H9 (cell line): ENCODE results near the gene POLD3. TPM values are rescaled to one million over a fixed set of nuclear protein-coding genes. Genes with fewer than 3 reads are reported as not detected.

ENCODE experiments used
- DNase-seq: peaks from one replicate; pipeline ENCODE4 v3.0.0-alpha.2; 2017
- H2AFZ ChIP-seq: one replicate; pipeline ENCODE4 v1.6.1; 2013; ENCODE audit warnings: mild to moderate bottlenecking, low read length, control low read depth, moderate library complexity
- H2AK5ac ChIP-seq: 2 replicates; pipeline ENCODE4 v1.6.1; 2013; ENCODE audit warnings: low read length, control low read depth, mixed read lengths; ENCODE audit not compliant: insufficient read length
- H2BK120ac ChIP-seq: one replicate; pipeline ENCODE4 v1.6.1; 2013; ENCODE audit warnings: low read depth, mild to moderate bottlenecking, low read length, control low read depth, inconsistent platforms; ENCODE audit not compliant: poor library complexity, severe bottlenecking
- H2BK12ac ChIP-seq: 2 replicates; pipeline ENCODE4 v1.6.1; 2013; ENCODE audit warnings: low read length, control low read depth, mixed read lengths, low read depth; ENCODE audit not compliant: insufficient read length
- H2BK15ac ChIP-seq: 2 replicates; pipeline ENCODE4 v1.6.1; 2013; ENCODE audit warnings: low read depth, low read length, control low read depth
- H2BK20ac ChIP-seq: one replicate; pipeline ENCODE4 v1.6.1; 2013; ENCODE audit warnings: low read depth, mild to moderate bottlenecking, low read length, control low read depth, inconsistent platforms; ENCODE audit not compliant: poor library complexity, severe bottlenecking
- H2BK5ac ChIP-seq: 2 replicates; pipeline ENCODE4 v1.6.1; 2013; ENCODE audit warnings: low read length, control low read depth, mixed read lengths; ENCODE audit not compliant: insufficient read length
- H3K14ac ChIP-seq: 2 replicates; pipeline ENCODE4 v1.6.1; 2013; ENCODE audit warnings: low read length, control low read depth; ENCODE audit not compliant: insufficient read depth
- H3K18ac ChIP-seq: 2 replicates; pipeline ENCODE4 v1.6.1; 2013; ENCODE audit warnings: low read depth, mild to moderate bottlenecking, mixed read lengths, low read length, control low read depth; ENCODE audit not compliant: insufficient read length
- H3K23ac ChIP-seq: 2 replicates; pipeline ENCODE4 v1.6.1; 2013; ENCODE audit warnings: low read length, control low read depth, mixed read lengths, low read depth; ENCODE audit not compliant: insufficient read length
- H3K23me2 ChIP-seq: 2 replicates; pipeline ENCODE4 v1.6.1; 2013; ENCODE audit warnings: low read depth, mild to moderate bottlenecking, mixed read lengths, low read length, control low read depth; ENCODE audit not compliant: insufficient read length, poor library complexity, severe bottlenecking
- H3K27ac ChIP-seq: 2 replicates; pipeline ENCODE4 v1.5.1; 2013; ENCODE audit warnings: low read length, control low read depth, mixed read lengths, low read depth; ENCODE audit not compliant: insufficient read length
- H3K27me3 ChIP-seq: 2 replicates; pipeline ENCODE4 v1.6.1; 2013; ENCODE audit warnings: low read length, control low read depth, inconsistent platforms; ENCODE audit not compliant: insufficient read depth
- H3K4ac ChIP-seq: 2 replicates; pipeline ENCODE4 v1.6.1; 2013; ENCODE audit warnings: low read depth, mild to moderate bottlenecking, control low read depth, inconsistent platforms, low read length, moderate library complexity
- H3K4me1 ChIP-seq: 2 replicates; pipeline ENCODE4 v1.6.1; 2013; ENCODE audit warnings: low read length, control low read depth, inconsistent platforms; ENCODE audit not compliant: insufficient read depth
- H3K4me2 ChIP-seq: 2 replicates; pipeline ENCODE4 v1.6.1; 2013; ENCODE audit warnings: low read length, control low read depth, mixed read lengths; ENCODE audit not compliant: insufficient read length, insufficient read depth
- H3K56ac ChIP-seq: 2 replicates; pipeline ENCODE4 v1.6.1; 2013; ENCODE audit warnings: low read depth, mild to moderate bottlenecking, mixed read lengths, low read length, control low read depth; ENCODE audit not compliant: insufficient read length
- H3K79me1 ChIP-seq: 2 replicates; pipeline ENCODE4 v1.6.1; 2013; ENCODE audit warnings: low read depth, mild to moderate bottlenecking, moderate library complexity, low read length, control low read depth, inconsistent platforms; ENCODE audit not compliant: insufficient read depth, poor library complexity, severe bottlenecking
- H3K79me2 ChIP-seq: 2 replicates; pipeline ENCODE4 v1.6.1; 2013; ENCODE audit warnings: low read length, control low read depth, inconsistent platforms; ENCODE audit not compliant: insufficient read depth
- H3K9ac ChIP-seq: 2 replicates; pipeline ENCODE4 v1.6.1; 2013; ENCODE audit warnings: low read length, control low read depth, mixed read lengths; ENCODE audit not compliant: insufficient read length; ENCODE audit errors: extremely low read depth
- H3K9me3 ChIP-seq: one replicate; pipeline ENCODE4 v1.6.1; 2013; ENCODE audit warnings: low read depth, low read length, inconsistent platforms; ENCODE audit not compliant: control insufficient read depth
- H3T11ph ChIP-seq: one replicate; pipeline ENCODE4 v1.6.1; 2013; ENCODE audit warnings: mild to moderate bottlenecking, low read length, control low read depth, inconsistent platforms
- H4K20me1 ChIP-seq: one replicate; pipeline ENCODE4 v1.6.1; 2013; ENCODE audit not compliant: control insufficient read depth, insufficient read length, insufficient read depth
- H4K5ac ChIP-seq: 2 replicates; pipeline ENCODE4 v1.6.1; 2013; ENCODE audit warnings: low read depth, mild to moderate bottlenecking, mixed read lengths, low read length, control low read depth; ENCODE audit not compliant: insufficient read length
- H4K8ac ChIP-seq: replicated peaks from 2 replicates; pipeline ENCODE4 v1.6.1; 2013; ENCODE audit warnings: low read length, control low read depth, mixed read lengths, low read depth; ENCODE audit not compliant: insufficient read length
- H4K91ac ChIP-seq: 2 replicates; pipeline ENCODE4 v1.6.1; 2013; ENCODE audit warnings: low read depth, mild to moderate bottlenecking, moderate library complexity, mixed read lengths, low read length, control low read depth; ENCODE audit not compliant: insufficient read length
- H3K27ac Mint-ChIP-seq, 3 experiments: 2 replicates in 2 of 3; 3 replicates in 1 of 3; pipeline ENCODE4 v1.8.0; 2020 to 2021; ENCODE audit warnings: mixed read lengths in 3 of 3, mild to moderate bottlenecking in 1 of 3, moderate library complexity in 1 of 3
- H3K27me3 Mint-ChIP-seq: 2 replicates; pipeline ENCODE4 v1.8.0; 2021; ENCODE audit warnings: low read depth, mild to moderate bottlenecking, moderate library complexity, mixed read lengths
- H3K36me3 Mint-ChIP-seq, 3 experiments: 2 replicates in 2 of 3; 3 replicates in 1 of 3; pipeline ENCODE4 v1.8.0; 2020 to 2021; ENCODE audit warnings: low read depth in 3 of 3, mixed read lengths in 3 of 3; ENCODE audit not compliant: insufficient read depth in 1 of 3
- H3K4me1 Mint-ChIP-seq, 2 experiments: 2 replicates each; pipeline ENCODE4 v1.8.0; 2020; ENCODE audit warnings: mixed read lengths in 2 of 2
- H3K4me3 Mint-ChIP-seq, 2 experiments: 2 replicates in 1 of 2; 3 replicates in 1 of 2; pipeline ENCODE4 v1.8.0; 2020 to 2021; ENCODE audit warnings: mild to moderate bottlenecking in 2 of 2, mixed read lengths in 2 of 2, moderate library complexity in 1 of 2
- H3K9me3 Mint-ChIP-seq, 2 experiments: 2 replicates in 1 of 2; 3 replicates in 1 of 2; pipeline ENCODE4 v1.8.0; 2020; ENCODE audit warnings: mild to moderate bottlenecking in 2 of 2, mixed read lengths in 2 of 2, moderate library complexity in 1 of 2
- CTCF ChIP-seq: fragments of 200-600 bp; sonication (generic); conservative IDR thresholded peaks from 3 replicates; pipeline ENCODE4 v1.8.0; 2021; ENCODE audit warnings: antibody characterized with exemption, mild to moderate bottlenecking
- WGBS: extraction: QIAGEN DNeasy Blood & Tissue Kit; methylation state at CpG from one replicate; pipeline ENCODE4 v1.1.7; 2013; ENCODE audit warnings: missing lambda C conversion rate, low lambda C conversion rate, mixed read lengths; ENCODE audit not compliant: insufficient read length; ENCODE audit errors: extremely low coverage; 5-methylcytosine and 5-hydroxymethylcytosine counted together
- total RNA-seq: library from RNA; stranded (reverse); gene quantifications from 2 replicates; pipeline ENCODE4 v1.2.1, GENCODE V29; 2021

POLD3 gene
- total RNA-seq, 1 experiment from 2014 or later: 34.1 TPM

DNA sequence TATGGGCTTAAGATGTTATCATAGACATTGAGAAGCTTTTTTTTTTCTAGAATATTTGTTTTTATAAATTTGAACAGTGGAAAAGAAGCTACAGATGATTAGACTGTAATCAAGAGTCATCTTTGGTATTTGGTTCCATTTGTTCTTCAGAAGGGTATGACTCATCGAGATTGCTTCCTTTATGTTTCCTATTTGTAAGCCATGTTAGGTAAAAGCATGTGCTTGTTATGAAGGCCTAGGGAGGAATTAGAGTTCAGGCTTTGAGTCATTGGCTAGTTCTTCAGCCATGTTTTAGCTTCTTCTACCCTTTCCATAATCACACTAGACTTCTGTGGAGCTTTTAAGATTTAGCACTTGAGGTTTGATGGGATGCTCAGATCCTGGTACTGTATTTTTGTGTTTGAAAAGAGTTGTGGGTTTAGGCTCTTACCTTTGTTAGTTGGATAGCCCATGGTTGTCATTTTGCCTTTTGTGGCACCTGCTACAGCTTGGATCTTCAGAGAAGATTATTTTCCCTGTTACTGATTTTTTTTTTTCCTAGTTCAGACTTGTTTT, 44.3 kb downstream of the POLD3 start:
- H3K9ac ChIP-seq: no peak overlapping the region
- H3K14ac ChIP-seq: no peak overlapping the region
- H2AFZ ChIP-seq: no peak overlapping the region

More for the DNA sequence above, 44.3 kb downstream of the POLD3 start:
- Histone ChIP-seq H2BK15ac (no peak overlapping the region), H2BK12ac (no peak overlapping the region), H3K4ac (no peak overlapping the region), H3K9me3 (no peaks in the 10 kb centered on the region), H4K91ac (no peak overlapping the region), H3K27me3 (no peaks in the 10 kb centered on the region), H3K4me2 (no peak overlapping the region), H3K56ac (no peak overlapping the region), H3K18ac (no peak overlapping the region), H3K27ac (no peak overlapping the region), H4K8ac (no peak overlapping the region), H3K23ac (no peak overlapping the region), H3K4me1 (no peaks in the 10 kb centered on the region), H4K20me1 (no peaks in the 10 kb centered on the region), H2BK20ac (no peak overlapping the region), H3K79me2 (no peaks in the 10 kb centered on the region), H3K23me2 (no peaks in the 10 kb centered on the region), H4K5ac (no peak overlapping the region), H3K79me1 (no peaks in the 10 kb centered on the region), H3T11ph (no peak overlapping the region), H2BK120ac (no peak overlapping the region), H2BK5ac (no peak overlapping the region), H2AK5ac (no peak overlapping the region)
- no peak overlapping the region for H3K27ac Mint-ChIP-seq
- no peak for DNase-seq
- no peak for TF ChIP-seq CTCF
- no peaks in the 10 kb centered on the region for H3K9me3 Mint-ChIP-seq
- no peaks in the 10 kb centered on the region for H3K27me3 Mint-ChIP-seq
- H3K4me3 Mint-ChIP-seq: no peak overlapping the region
- no peaks in the 10 kb centered on the region for H3K4me1 Mint-ChIP-seq
- H3K36me3 Mint-ChIP-seq: peaks cover 9 to 52% (median 37%) of the 10 kb centered on the region in 3 experiments
- WGBS: no CpG with 5 or more reads among the region's 1 CpG
